GM21825 (cell line): ENCODE results near the gene ATP5PD.
"Not testable (repeated sequence)": the region's sequence is repeated elsewhere in the genome, so short reads cannot be mapped to it uniquely, and the experiment has no call there.

Experiments used
- ATAC-seq: cut with Tn5 transposase; IDR thresholded peaks from one replicate; pipeline ENCODE4 v1.9.1; 2021; ENCODE audit warnings: mild to moderate bottlenecking, moderate library complexity; ENCODE audit not compliant: unreplicated experiment

The ATP5PD gene

GRCh38 chr17:75077496-75078283 is 30.9 kb upstream of the ATP5PD start:
- ATAC-seq, result no peak

- no peak for ATAC-seq
Observed at GRCh38 chr17:75077072-75077495, 30.3 kb upstream of the ATP5PD start.

- no peak for ATAC-seq
Observed at GRCh38 chr17:75075597-75076336, 29.0 kb upstream of the ATP5PD start.

GRCh38 chr17:75074532-75074931 is 27.8 kb upstream of the ATP5PD start:
- no peak for ATAC-seq

GRCh38 chr17:75073618-75074047 is 26.9 kb upstream of the ATP5PD start:
- ATAC-seq, result no peak

- ATAC-seq, result not testable (repeated sequence)
Observed at GRCh38 chr17:75072909-75073308, 26.1 kb upstream of the ATP5PD start.

GRCh38 chr17:75071478-75072271 is 24.9 kb upstream of the ATP5PD start:
- not testable (repeated sequence) for ATAC-seq

GRCh38 chr17:75069783-75070182 is 23.0 kb upstream of the ATP5PD start:
- no peak for ATAC-seq

GRCh38 chr17:75068750-75069149 is 22.0 kb upstream of the ATP5PD start:
- no peak for ATAC-seq

GRCh38 chr17:75067856-75068255 is 21.1 kb upstream of the ATP5PD start:
- ATAC-seq, result no peak

GRCh38 chr17:75065562-75066151 is 18.9 kb upstream of the ATP5PD start:
- no peak for ATAC-seq

- no peak for ATAC-seq
Observed at GRCh38 chr17:75064867-75065561, 18.2 kb upstream of the ATP5PD start.

GRCh38 chr17:75064460-75064859 is 17.7 kb upstream of the ATP5PD start:
- ATAC-seq, result no peak

- ATAC-seq, result no peak
Observed at GRCh38 chr17:75064040-75064439, 17.3 kb upstream of the ATP5PD start.

GRCh38 chr17:75063626-75064025 is 16.9 kb upstream of the ATP5PD start:
- ATAC-seq, result no peak

GRCh38 chr17:75063201-75063600 is 16.4 kb upstream of the ATP5PD start:
- no peak for ATAC-seq

GRCh38 chr17:75061618-75062017 is 14.8 kb upstream of the ATP5PD start:
- no peak for ATAC-seq

GRCh38 chr17:75061055-75061438 is 14.3 kb upstream of the ATP5PD start:
- ATAC-seq, result no peak

GRCh38 chr17:75060434-75061054 is 13.8 kb upstream of the ATP5PD start:
- ATAC-seq, result no peak
